Nephron (organoid): Measurements from ENCODE around the gene KCNJ14.

Experiments used
- H3K27ac Mint-ChIP-seq, 3 experiments: 2 replicates each; pipeline ENCODE4 v1.8.0; 2020; ENCODE audit warnings: mixed read lengths in 3 of 3, mild to moderate bottlenecking in 2 of 3, moderate library complexity in 1 of 3
- H3K27me3 Mint-ChIP-seq: 2 replicates; pipeline ENCODE4 v1.8.0; 2021; ENCODE audit warnings: low read depth, mild to moderate bottlenecking, moderate library complexity, mixed read lengths
- H3K36me3 Mint-ChIP-seq: 2 replicates; pipeline ENCODE4 v1.8.0; 2020; ENCODE audit warnings: low read depth, mixed read lengths
- H3K4me1 Mint-ChIP-seq: 2 replicates; pipeline ENCODE4 v1.8.0; 2020; ENCODE audit warnings: mixed read lengths
- H3K4me3 Mint-ChIP-seq, 3 experiments: 2 replicates each; pipeline ENCODE4 v1.8.0; 2020; ENCODE audit warnings: mild to moderate bottlenecking in 3 of 3, mixed read lengths in 3 of 3, moderate library complexity in 2 of 3
- H3K9me3 Mint-ChIP-seq: 2 replicates; pipeline ENCODE4 v1.8.0; 2020; ENCODE audit warnings: mixed read lengths
- TF ChIP-seq, protein P1 (sequence below), 3 experiments: fragments of 200-600 bp; sonication (generic); IDR thresholded peaks; one replicate each; pipeline ENCODE4 v1.5.0; 2021; ENCODE audit warnings: antibody characterized with exemption in 3 of 3; ENCODE audit not compliant: unreplicated experiment in 3 of 3

Gene KCNJ14

DNA sequence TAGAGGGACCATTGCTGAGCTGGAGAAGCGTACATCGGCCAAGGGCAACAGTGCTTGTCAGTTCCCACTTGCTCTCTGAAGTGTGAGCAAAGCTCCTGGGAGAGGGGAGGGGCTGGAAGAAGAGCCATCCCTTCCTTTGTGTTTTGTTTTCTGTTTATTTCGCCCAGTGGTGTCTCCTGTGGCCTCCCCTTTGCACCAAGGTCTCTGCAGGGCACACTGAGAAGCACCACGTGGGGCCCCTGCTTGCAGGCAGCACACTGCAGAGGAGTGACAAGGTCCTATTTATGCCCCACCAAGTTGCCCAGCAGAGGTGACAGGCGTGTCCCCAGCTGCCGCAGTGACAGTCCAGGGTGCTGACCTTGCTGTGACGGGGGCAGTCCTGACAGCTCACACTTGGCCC is 38.0 kb upstream of the KCNJ14 start:
- H3K4me3 Mint-ChIP-seq = no peak overlapping the region
- H3K27ac Mint-ChIP-seq = no peak overlapping the region
- H3K36me3 Mint-ChIP-seq = no peaks in the 10 kb centered on the region
- no peaks in the 10 kb centered on the region for H3K9me3 Mint-ChIP-seq
- TF ChIP-seq, protein P1, sequence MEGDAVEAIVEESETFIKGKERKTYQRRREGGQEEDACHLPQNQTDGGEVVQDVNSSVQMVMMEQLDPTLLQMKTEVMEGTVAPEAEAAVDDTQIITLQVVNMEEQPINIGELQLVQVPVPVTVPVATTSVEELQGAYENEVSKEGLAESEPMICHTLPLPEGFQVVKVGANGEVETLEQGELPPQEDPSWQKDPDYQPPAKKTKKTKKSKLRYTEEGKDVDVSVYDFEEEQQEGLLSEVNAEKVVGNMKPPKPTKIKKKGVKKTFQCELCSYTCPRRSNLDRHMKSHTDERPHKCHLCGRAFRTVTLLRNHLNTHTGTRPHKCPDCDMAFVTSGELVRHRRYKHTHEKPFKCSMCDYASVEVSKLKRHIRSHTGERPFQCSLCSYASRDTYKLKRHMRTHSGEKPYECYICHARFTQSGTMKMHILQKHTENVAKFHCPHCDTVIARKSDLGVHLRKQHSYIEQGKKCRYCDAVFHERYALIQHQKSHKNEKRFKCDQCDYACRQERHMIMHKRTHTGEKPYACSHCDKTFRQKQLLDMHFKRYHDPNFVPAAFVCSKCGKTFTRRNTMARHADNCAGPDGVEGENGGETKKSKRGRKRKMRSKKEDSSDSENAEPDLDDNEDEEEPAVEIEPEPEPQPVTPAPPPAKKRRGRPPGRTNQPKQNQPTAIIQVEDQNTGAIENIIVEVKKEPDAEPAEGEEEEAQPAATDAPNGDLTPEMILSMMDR (IDR thresholded peaks at IDR 0.05; ENCODE audit: unreplicated experiment in 3 of 3) = no peak
- peaks cover 9% of the 10 kb centered on the region for H3K4me1 Mint-ChIP-seq
- H3K27me3 Mint-ChIP-seq = peaks cover 13% of the 10 kb centered on the region

DNA sequence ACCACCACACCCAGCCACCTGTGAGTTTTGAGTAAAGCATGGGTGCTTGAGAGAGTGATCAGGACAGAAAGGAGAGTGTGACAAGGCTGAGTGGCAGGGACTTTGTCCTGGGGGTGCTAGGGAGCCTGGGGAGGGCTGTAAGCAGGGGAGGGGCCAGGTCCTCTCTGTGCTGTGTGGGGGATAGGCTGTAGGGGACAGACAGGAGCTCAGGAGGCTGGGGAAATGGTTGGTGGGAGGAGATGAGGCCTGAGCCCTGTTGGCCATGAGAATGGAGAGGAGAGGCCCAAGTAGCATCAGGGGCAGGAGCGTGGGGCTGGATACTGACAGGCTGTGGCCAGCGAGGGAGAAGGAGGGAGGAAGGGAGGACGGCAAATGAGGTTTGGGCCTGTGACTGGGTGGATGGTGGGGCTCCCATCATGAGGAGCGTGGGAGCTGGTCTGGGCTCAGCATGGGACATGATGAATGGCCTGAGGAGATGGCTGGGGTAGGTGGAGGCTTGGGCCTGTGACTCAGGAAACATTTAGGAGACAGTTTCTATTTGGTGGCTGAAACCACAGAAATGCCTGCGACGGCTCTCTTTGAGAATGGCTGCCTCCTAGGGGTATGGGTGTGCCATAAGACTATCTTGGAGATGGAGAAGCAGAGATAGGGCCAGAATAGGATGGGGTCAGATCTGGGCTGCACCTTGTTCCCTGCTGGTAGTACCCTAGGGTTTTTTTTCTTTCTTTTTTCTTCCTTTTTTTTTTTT is 36.9 kb upstream of the KCNJ14 start:
- Mint-ChIP-seq H3K36me3 (peaks cover 4% of the 10 kb centered on the region), H3K4me3 (peak overlapping the region in 1 of 3 experiments; percentile 69), H3K4me1 (peaks cover 9% of the 10 kb centered on the region), H3K9me3 (no peaks in the 10 kb centered on the region), H3K27ac (peak overlapping the region; percentile 61 to 83 (median 75)), H3K27me3 (peaks cover 13% of the 10 kb centered on the region)
- TF ChIP-seq, protein P1 (IDR thresholded peaks at IDR 0.05; ENCODE audit: unreplicated experiment in 3 of 3) = no peak

DNA sequence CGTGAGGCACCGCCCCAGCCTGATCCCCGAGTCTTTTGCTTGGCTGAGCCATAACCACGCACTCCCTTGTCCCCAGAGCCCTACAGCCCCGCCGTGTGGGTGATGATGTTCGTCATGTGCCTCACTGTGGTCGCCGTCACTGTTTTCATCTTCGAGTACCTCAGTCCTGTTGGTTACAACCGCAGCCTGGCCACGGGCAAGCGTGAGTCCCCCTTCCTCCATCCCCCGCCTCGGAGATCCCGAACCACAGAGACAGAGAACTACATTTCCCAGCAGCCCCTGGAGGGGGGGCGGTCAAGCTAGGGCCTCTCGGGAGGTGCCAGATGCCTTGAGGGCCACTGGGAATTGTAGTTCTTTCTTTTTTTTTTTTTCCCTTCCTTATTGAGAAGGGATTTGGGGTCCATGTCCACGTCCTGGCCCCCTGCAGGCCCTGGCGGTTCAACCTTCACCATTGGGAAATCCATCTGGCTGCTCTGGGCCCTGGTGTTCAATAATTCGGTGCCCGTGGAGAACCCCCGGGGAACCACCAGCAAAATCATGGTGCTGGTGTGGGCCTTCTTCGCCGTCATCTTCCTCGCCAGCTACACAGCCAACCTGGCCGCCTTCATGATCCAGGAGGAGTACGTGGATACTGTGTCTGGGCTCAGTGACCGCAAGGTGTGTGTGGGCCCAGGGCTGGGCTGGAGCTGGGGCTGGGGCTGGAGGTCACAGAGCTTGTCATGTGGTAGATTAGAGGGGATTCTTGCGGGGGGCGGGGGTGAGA is 36.0 kb upstream of the KCNJ14 start:
- H3K4me3 Mint-ChIP-seq = peak overlapping the region; percentile 24 to 69 (median 34)
- peaks cover 13% of the 10 kb centered on the region for H3K27me3 Mint-ChIP-seq
- H3K4me1 Mint-ChIP-seq = peaks cover 9% of the 10 kb centered on the region
- TF ChIP-seq, protein P1 (IDR thresholded peaks at IDR 0.05; ENCODE audit: unreplicated experiment in 3 of 3) = no peak
- no peaks in the 10 kb centered on the region for H3K9me3 Mint-ChIP-seq
- peak overlapping the region; percentile 61 to 83 (median 62) for H3K27ac Mint-ChIP-seq
- peaks cover 4% of the 10 kb centered on the region for H3K36me3 Mint-ChIP-seq

DNA sequence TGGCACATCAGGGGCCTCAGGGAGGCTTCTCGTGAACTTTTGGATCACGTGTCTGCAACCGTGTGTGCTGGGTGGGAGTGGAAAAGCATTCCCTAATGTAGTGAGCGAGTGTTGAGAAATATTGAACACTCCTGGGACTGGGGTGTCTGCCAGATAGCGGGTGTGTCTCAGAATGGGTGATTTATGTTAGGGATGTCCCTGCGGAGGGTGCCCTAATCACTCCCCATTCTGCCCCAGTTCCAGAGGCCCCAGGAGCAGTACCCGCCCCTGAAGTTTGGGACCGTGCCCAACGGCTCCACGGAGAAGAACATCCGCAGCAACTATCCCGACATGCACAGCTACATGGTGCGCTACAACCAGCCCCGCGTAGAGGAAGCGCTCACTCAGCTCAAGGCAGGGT is 33.8 kb upstream of the KCNJ14 start:
- H3K27me3 Mint-ChIP-seq = peaks cover 3% of the 10 kb centered on the region
- no peak overlapping the region for H3K4me3 Mint-ChIP-seq

DNA sequence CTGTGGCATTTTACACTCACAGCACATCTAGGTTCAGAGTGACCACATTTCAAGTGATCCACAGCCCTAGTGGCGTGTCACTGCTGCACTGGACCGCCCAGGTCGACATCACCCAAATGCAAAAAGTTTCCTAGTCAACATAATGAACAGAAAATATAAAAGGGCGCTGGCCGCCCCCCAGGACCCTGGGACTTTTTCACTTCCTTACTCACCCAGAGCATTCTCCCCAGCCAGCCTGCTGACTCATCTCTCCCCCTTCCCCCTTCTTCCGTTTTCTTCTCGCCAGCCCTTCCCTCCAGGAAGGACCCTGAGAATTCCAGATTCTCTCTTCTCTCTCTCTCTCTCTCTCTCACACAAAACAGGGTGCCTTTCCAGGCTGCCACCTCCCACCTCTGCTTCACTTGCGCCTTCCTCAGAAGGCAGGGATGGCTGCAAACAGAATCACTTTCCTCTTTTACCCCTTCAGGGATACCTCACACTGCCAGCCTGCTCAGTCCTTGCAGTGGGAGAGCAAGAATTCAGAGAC is 30.6 kb upstream of the KCNJ14 start:
- Mint-ChIP-seq H3K36me3 (peaks cover 6% of the 10 kb centered on the region), H3K27ac (peak overlapping the region in 2 of 3 experiments; percentile 48 to 54), H3K4me3 (no peak overlapping the region), H3K4me1 (no peaks in the 10 kb centered on the region), H3K9me3 (no peaks in the 10 kb centered on the region), H3K27me3 (no peaks in the 10 kb centered on the region)
- TF ChIP-seq, protein P1 (IDR thresholded peaks at IDR 0.05; ENCODE audit: unreplicated experiment in 3 of 3) = no peak

More for the DNA sequence above, 33.8 kb upstream of the KCNJ14 start:
- H3K36me3 Mint-ChIP-seq = peaks cover 4% of the 10 kb centered on the region
- TF ChIP-seq, protein P1 (IDR thresholded peaks at IDR 0.05; ENCODE audit: unreplicated experiment in 3 of 3) = no peak
- no peaks in the 10 kb centered on the region for H3K9me3 Mint-ChIP-seq
- H3K27ac Mint-ChIP-seq = no peak overlapping the region
- peaks cover 9% of the 10 kb centered on the region for H3K4me1 Mint-ChIP-seq
